OCI-LY3 (cell line): ENCODE measurements around the gene RSKR.

Experiments used
- CTCF ChIP-seq: fragments of 200-600, 300-600 bp; sonication (generic); IDR thresholded peaks from 2 replicates; pipeline ENCODE4 v1.5.1; 2014; ENCODE audit warnings: antibody characterized with exemption, low read length, low read depth
- EZH2phosphoT487 ChIP-seq: fragments of 200-600 bp; shearing (Covaris generic); IDR thresholded peaks from 2 replicates; pipeline ENCODE4 v1.6.1; 2018; ENCODE audit warnings: antibody characterized with exemption, mixed run types, low read depth

- TF ChIP-seq CTCF (no peak), EZH2phosphoT487 (no peak)
Observed at GRCh38 chr17:28648698-28649097, 34.7 kb upstream of the RSKR start.
